Esophagus muscularis mucosa (tissue), 4 donors: ENCODE results near the gene RAB15. TPM values are rescaled to one million over a fixed set of nuclear protein-coding genes. Genes with fewer than 3 reads are reported as not detected.
A peak's percentile ranks its signal among the peaks of the same experiment; 100 is the strongest.

Experiments used
- DNase-seq: peaks from one replicate; pipeline ENCODE4 v3.0.0-alpha.2; 2017; ENCODE audit errors: extremely low spot score
- H3K27ac ChIP-seq, 4 donors: fragments of 200-600 bp; sonication (generic); replicated peaks in 1 of 4; 1 replicate in 3 of 4; 2 replicates in 1 of 4; pipeline ENCODE4 v1.5.1; 2016 to 2019; ENCODE audit warnings: mild to moderate bottlenecking in 1 of 4
- H3K27me3 ChIP-seq, 4 donors: fragments of 200-600 bp; sonication (generic); one replicate each; pipeline versions ENCODE4 v1.5.1 to v1.6.0; 2016 to 2019
- H3K36me3 ChIP-seq, 4 donors: fragments of 200-600 bp; sonication (generic); one replicate each; pipeline ENCODE4 v1.5.1; 2016 to 2019
- H3K4me1 ChIP-seq, 4 donors: fragments of 200-600 bp; sonication (generic); one replicate each; pipeline ENCODE4 v1.5.1; 2016 to 2019
- H3K4me3 ChIP-seq, 4 donors: fragments of 200-600 bp; sonication (generic); 1 replicate in 2 of 4; 2 replicates in 2 of 4; pipeline ENCODE4 v1.5.1; 2016 to 2019; ENCODE audit warnings: mild to moderate bottlenecking in 4 of 4, moderate library complexity in 1 of 4
- H3K9me3 ChIP-seq, 4 donors: fragments of 200-600 bp; sonication (generic); 1 replicate in 3 of 4; 2 replicates in 1 of 4; pipeline ENCODE4 v1.5.1; 2016 to 2019
- EP300 ChIP-seq: sonication (generic); formaldehyde crosslinking; IDR thresholded peaks from one replicate; pipeline ENCODE4 v1.6.1; 2017; ENCODE audit warnings: antibody characterized with exemption
- POLR2A ChIP-seq: fragments of 450-650 bp; IDR thresholded peaks from one replicate; pipeline ENCODE4 v1.6.1; 2017; ENCODE audit warnings: antibody characterized with exemption, moderate library complexity, mild to moderate bottlenecking, low read depth
- POLR2AphosphoS5 ChIP-seq, 2 donors: sonication (generic); formaldehyde crosslinking; IDR thresholded peaks; one replicate each; pipeline ENCODE4 v1.6.1; 2017; ENCODE audit warnings: antibody characterized with exemption in 2 of 2
- WGBS: methylation state at CpG from one replicate; pipeline ENCODE4 v1.1.5; 2018; 5-methylcytosine and 5-hydroxymethylcytosine counted together
- intact Hi-C: fragments of 100-400 bp; cut with DNase I; formaldehyde crosslinking; loops from one replicate; pipeline ENCODE4 v1.15.1; 2023
- small RNA-seq, 3 donors: library from RNA; depleted of rRNA; stranded (forward); fragments of <200 nt; gene quantifications; one replicate each; pipeline ENCODE3, GENCODE V24; 2016
- total RNA-seq, 4 donors: library from RNA; depleted of rRNA; stranded (reverse); fragments of >200 nt; gene quantifications; one replicate each; pipeline versions ENCODE4 v1.1.0 to v1.2.1, GENCODE V29; 2016
- TF ChIP-seq, protein P1 (sequence below), 3 experiments: fragments of 200-600 bp in 2 of 3; fragments of 450-650 bp in 1 of 3; sonication (generic) in 2 of 3; IDR thresholded peaks; one replicate each; pipeline ENCODE4 v1.5.1; 2017 to 2019; ENCODE audit warnings: antibody characterized with exemption in 3 of 3, mild to moderate bottlenecking in 2 of 3, moderate library complexity in 1 of 3

Gene RAB15
- total RNA-seq, 4 donors from 2014 or later: 3.7 to 11.4 (median 7.1) TPM

DNA sequence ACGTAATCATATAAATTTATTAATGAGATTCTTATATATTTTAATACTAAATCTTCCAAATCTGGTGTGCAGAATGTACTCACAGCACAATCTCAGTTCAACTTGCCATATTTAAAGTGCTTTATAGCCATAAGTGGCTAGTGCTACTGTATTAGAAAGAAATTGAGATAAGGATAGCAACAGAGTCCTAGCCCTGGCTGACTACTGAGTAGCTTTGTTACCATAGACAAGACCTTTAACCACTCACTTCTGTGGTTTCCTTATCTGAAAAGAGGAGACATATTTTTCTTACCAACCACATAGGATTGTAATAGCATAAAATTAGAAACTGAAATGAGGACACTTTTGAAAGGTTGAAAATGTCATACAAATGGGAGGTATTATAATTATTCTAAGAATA lies 59.9 kb downstream of the RAB15 start:
- H3K36me3 ChIP-seq: peaks cover 0 to 3% (median 0%) of the 10 kb centered on the region in 4 donors
- intact Hi-C loops: no loop called here
- no peak for DNase-seq
- H3K4me1 ChIP-seq: peaks cover 12 to 30% (median 29%) of the 10 kb centered on the region in 4 donors
- H3K27ac ChIP-seq: no peak overlapping the region
- 87% methylated on average over 1 of the region's 1 CpG for WGBS
- H3K27me3 ChIP-seq: no peaks in the 10 kb centered on the region
- TF ChIP-seq, protein P1, sequence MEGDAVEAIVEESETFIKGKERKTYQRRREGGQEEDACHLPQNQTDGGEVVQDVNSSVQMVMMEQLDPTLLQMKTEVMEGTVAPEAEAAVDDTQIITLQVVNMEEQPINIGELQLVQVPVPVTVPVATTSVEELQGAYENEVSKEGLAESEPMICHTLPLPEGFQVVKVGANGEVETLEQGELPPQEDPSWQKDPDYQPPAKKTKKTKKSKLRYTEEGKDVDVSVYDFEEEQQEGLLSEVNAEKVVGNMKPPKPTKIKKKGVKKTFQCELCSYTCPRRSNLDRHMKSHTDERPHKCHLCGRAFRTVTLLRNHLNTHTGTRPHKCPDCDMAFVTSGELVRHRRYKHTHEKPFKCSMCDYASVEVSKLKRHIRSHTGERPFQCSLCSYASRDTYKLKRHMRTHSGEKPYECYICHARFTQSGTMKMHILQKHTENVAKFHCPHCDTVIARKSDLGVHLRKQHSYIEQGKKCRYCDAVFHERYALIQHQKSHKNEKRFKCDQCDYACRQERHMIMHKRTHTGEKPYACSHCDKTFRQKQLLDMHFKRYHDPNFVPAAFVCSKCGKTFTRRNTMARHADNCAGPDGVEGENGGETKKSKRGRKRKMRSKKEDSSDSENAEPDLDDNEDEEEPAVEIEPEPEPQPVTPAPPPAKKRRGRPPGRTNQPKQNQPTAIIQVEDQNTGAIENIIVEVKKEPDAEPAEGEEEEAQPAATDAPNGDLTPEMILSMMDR (IDR thresholded peaks at IDR 0.05): no peak
- no peak for TF ChIP-seq POLR2A
- TF ChIP-seq POLR2AphosphoS5 (IDR thresholded peaks at IDR 0.05): no peak
- no peak for TF ChIP-seq EP300
- H3K4me3 ChIP-seq: no peak overlapping the region
- H3K9me3 ChIP-seq: no peaks in the 10 kb centered on the region

DNA sequence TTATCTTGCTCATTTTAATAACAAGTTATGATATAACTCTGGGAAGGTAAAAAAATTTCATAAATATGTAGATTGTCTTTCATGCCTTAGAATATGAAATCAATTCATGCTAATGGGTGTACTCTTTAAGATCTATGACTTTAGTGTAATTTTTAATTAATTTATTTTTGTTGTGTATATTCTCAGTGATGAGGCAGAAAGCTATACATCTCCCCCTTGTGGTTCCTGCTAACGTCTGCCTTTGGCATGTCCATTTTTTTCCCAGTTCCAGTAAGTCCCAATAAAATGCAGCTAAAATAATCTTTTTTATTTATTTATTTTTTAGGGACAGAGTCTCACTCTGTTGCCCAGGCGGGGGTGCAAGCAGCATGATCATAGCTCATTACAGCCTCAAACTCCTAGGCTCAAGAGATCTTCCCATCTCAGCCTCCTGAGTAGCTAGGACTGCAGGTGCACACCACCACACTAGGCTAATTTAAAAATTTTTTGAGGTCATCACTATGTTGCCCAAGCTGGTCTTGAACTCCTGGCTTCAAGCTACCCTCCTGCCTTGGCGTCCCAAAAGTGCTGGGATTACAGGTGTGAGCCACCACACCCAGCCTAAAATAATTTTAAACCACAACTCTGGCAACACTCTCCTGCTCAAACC lies 61.2 kb downstream of the RAB15 start:
- H3K9me3 ChIP-seq: no peaks in the 10 kb centered on the region
- DNase-seq: no peak
- no peaks in the 10 kb centered on the region for H3K27me3 ChIP-seq
- H3K36me3 ChIP-seq: no peaks in the 10 kb centered on the region
- 23% methylated on average over 3 of the region's 3 CpGs for WGBS
- TF ChIP-seq, protein P1 (IDR thresholded peaks at IDR 0.05): peak; percentile 8 to 53 (median 30)
- no peak for TF ChIP-seq EP300
- H3K27ac ChIP-seq: no peak overlapping the region
- H3K4me1 ChIP-seq: peaks cover 11 to 17% (median 17%) of the 10 kb centered on the region in 4 donors
- intact Hi-C loops: no loop called here
- no peak overlapping the region for H3K4me3 ChIP-seq

DNA sequence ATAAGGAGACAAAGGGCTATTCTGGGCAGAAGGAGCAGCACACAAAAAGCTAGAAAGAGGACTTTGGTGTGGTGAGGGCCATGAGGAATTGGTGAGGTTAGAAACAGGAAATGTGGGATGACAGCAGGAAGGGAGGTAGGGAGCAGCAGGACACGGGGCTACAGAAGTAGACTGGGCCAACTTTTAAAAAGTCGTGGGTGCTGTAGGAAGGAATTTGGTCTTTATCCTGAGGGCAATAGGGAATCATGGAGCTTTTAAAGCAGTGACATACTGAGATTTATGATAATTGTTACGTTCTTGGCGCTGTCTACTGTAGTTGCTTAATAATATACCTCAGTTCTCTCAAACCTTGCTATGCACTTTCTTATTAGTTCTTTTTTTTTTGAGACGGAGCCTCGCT lies 66.1 kb downstream of the RAB15 start:
- no peaks in the 10 kb centered on the region for H3K36me3 ChIP-seq
- peaks cover 0 to 3% (median 0%) of the 10 kb centered on the region in 4 donors for H3K27me3 ChIP-seq
- no peak for DNase-seq
- no peaks in the 10 kb centered on the region for H3K9me3 ChIP-seq
- H3K4me1 ChIP-seq: no peaks in the 10 kb centered on the region
- no peak overlapping the region for H3K4me3 ChIP-seq
- intact Hi-C loops: loop anchor here (10.0 kb wide), 1 partner anchor 241 kb away; no protein-coding TSS in a partner anchor
- 71% methylated on average over 6 of the region's 6 CpGs for WGBS
- no peak overlapping the region for H3K27ac ChIP-seq
- TF ChIP-seq, protein P1 (IDR thresholded peaks at IDR 0.05): no peak
- TF ChIP-seq POLR2A (no peak), EP300 (no peak), POLR2AphosphoS5 (IDR thresholded peaks at IDR 0.05) (no peak)

DNA sequence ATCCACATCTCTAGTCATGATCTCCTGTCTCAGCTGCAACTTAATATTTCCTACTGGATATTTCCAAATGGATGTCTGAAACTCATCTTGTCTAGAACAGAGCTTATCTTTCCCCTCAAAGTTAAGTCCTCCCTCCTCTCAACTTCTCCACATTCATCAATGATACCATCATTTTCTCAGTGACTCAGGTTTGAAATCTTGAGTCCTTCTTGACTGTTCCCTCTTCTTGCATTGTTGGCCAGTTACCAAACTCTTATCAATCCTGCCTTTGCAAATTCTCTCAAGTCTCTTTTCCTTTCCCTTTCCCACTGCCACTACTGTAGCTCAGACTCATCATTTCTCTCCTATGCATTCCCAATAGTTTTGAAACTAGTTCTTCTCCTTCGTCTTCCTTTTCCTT lies 72.2 kb downstream of the RAB15 start:
- Histone ChIP-seq H3K4me1 (no peaks in the 10 kb centered on the region), H3K9me3 (no peaks in the 10 kb centered on the region), H3K36me3 (no peaks in the 10 kb centered on the region), H3K27ac (no peak overlapping the region), H3K4me3 (no peak overlapping the region), H3K27me3 (peaks cover 0 to 9% (median 0%) of the 10 kb centered on the region in 4 donors)
- DNase-seq: no peak
- 80% methylated on average over 1 of the region's 1 CpG for WGBS
- intact Hi-C loops: loop anchor here (10.0 kb wide), 1 partner anchor 235 kb away; no protein-coding TSS in a partner anchor
- TF ChIP-seq POLR2AphosphoS5 (IDR thresholded peaks at IDR 0.05) (no peak), EP300 (no peak), POLR2A (no peak)
- TF ChIP-seq, protein P1 (IDR thresholded peaks at IDR 0.05): no peak

Small RNAs within 50 kb of the gene (small RNA-seq; reads per million reads assigned to genes)
- 0 reads per million in 3 donors for gene RPPH1-2P

Other genes with a start within 250 kb of the RAB15 start
- gene SPTB, start 92.4 kb downstream of the RAB15 start, total RNA-seq: 1 to 10 TPM in 3 of 4 donors, under 1 TPM in 1; 0.83 to 2.5 (median 1.8) TPM
- gene CHURC1, start 57.9 kb downstream of the RAB15 start, total RNA-seq: 100 to 1,000 TPM in 3 of 4 donors, 10 to 100 TPM in 1; 67.0 to 138 (median 107) TPM
- not detected for gene GPX2, start 29.6 kb downstream of the RAB15 start, total RNA-seq
- gene FNTB, start 14.6 kb upstream of the RAB15 start, total RNA-seq: 10 to 100 TPM; 10.3 to 20.7 (median 15.5) TPM
- gene MAX, start 130.2 kb upstream of the RAB15 start, total RNA-seq: 10 to 100 TPM; 69.3 to 88.0 (median 77.4) TPM